ENCODE measurements around the gene MIER2.

MIER2 gene

DNA sequence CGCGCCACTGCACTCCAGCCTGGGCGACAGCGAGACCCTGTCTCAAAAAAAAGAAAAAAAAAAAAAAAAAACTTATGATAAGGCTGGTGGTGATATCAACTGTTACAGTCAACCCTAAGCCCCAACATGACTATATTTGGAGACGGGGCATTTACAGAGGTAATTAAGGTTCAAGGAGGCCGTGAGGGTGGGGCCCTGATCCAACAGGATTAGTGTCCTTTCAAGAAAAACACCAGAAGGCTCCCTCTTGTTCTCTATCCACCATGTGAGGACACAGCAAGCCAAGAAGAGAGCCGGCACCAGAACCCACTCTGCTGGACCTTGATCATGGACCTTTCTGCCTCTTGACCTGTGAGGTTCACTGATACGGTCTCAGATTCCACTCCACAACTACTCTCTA, 14.1 kb downstream of the MIER2 start:
- ChIA-PET POLR2A (no interaction called here), CTCF (no interaction called here)
- TF ChIP-seq, protein P1, sequence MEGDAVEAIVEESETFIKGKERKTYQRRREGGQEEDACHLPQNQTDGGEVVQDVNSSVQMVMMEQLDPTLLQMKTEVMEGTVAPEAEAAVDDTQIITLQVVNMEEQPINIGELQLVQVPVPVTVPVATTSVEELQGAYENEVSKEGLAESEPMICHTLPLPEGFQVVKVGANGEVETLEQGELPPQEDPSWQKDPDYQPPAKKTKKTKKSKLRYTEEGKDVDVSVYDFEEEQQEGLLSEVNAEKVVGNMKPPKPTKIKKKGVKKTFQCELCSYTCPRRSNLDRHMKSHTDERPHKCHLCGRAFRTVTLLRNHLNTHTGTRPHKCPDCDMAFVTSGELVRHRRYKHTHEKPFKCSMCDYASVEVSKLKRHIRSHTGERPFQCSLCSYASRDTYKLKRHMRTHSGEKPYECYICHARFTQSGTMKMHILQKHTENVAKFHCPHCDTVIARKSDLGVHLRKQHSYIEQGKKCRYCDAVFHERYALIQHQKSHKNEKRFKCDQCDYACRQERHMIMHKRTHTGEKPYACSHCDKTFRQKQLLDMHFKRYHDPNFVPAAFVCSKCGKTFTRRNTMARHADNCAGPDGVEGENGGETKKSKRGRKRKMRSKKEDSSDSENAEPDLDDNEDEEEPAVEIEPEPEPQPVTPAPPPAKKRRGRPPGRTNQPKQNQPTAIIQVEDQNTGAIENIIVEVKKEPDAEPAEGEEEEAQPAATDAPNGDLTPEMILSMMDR (IDR thresholded peaks at IDR 0.05; ENCODE audit: control extremely low read depth, extremely low read depth, low read depth, missing control alignments): no peak
- DNase-seq (ENCODE audit: extremely low spot score): no peak

DNA sequence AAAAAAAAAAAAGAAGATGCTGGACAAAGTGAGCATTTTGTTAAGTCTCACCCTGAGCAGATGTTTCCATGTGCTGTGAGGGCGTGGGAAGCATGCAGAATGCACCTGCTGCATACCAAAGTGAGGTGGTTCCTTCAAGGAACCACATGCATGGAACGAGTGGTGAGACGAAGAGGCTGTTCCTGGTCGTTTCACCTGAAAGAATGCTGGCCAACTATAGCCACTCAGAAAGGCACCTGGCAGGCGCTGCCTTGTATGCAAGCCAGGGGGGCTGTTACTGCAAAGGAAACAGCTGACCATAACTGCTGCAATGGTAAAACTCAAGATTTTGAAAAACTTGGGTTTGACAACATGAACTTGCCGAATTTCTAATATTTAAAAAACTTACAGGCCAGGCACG, 14.7 kb downstream of the MIER2 start:
- CTCF ChIA-PET: no interaction called here
- POLR2A ChIA-PET: no interaction called here
- no peak for DNase-seq (ENCODE audit: extremely low spot score)
- TF ChIP-seq, protein P1 (IDR thresholded peaks at IDR 0.05; ENCODE audit: control extremely low read depth, extremely low read depth, low read depth, missing control alignments): no peak

DNA sequence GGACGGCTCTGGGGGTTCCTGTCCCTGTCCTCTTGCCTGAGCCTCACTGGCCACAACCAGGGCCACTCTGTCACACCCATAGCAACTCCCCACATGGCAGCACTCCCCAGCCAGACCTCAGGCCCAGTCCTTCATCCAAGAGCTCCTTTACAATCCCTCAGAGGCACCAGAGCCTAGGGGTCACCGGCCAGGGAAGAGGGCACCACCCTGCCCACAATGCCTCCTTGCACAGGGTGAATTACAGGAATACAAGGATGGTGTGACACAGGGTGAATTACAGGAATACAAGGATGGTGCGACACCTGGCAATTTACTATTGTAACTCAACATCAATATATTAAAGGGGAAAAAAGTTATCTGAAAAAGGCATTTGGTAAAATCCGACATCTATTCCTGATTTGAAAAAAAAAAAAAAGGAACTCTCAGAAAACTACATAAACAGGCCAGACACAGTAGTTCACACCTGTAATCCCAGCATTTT, 16.5 kb downstream of the MIER2 start:
- POLR2A ChIA-PET: no interaction called here
- no peak for DNase-seq (ENCODE audit: extremely low spot score)
- CTCF ChIA-PET: no interaction called here
- TF ChIP-seq, protein P1 (IDR thresholded peaks at IDR 0.05; ENCODE audit: control extremely low read depth, extremely low read depth, low read depth, missing control alignments): no peak

DNA sequence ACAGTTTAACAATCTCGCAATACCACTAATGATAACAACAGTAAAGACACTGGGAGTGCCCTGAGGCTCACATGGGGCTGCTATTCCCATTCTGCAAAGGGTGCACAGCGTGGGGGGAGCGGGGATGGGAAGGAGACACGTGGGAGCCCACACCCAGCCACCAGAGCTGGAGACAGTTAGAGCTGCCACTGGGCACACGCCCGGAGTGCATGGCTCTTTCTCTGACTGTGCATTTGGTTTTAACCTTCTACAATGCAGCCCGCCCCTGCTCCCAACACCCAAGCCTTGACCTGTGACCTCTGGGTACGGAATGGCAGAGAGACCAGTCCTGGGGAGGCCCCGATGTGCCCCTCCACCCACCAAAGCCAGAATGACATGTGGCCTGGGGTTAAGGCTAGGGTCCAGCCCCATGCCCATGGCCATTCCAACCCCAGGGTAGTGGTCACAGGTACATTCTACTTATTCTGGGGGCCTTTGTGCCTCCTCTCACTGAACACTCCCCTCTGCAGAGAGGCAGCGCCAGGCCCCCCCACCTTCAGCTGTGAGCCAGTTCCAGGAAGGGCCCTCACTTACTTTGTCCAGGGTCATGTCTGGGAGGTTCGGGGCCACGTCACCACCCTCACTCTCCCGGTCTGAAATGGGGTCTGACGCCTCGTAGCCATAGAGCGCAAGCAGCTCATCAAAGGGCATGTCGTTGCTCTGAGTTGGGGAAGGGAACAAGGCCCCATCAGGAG, 17.1 kb downstream of the MIER2 start:
- TF ChIP-seq, protein P1 (IDR thresholded peaks at IDR 0.05; ENCODE audit: control extremely low read depth, extremely low read depth, low read depth, missing control alignments): no peak
- CTCF ChIA-PET: no interaction called here
- POLR2A ChIA-PET: no interaction called here
- DNase-seq (ENCODE audit: extremely low spot score): no peak

DNA sequence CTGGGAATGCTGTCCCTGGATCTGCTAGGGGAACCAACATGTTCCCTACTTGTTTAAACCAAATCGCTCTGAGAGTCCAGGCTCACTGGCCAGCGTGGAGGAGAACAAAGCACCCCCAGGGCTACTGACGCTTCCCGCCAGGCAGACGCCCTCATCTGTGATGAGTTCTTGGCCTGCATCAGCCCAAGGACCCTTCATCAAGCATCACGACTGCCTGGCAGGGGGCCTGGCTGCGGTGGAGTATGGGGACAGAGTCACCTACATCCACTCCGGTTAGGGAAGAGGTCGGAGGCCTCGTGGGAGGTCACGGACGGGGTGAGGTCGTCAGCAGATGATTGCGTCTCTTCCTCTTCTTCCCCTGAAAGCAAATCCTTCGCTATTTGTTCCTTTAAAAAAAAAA, 17.7 kb downstream of the MIER2 start:
- POLR2A ChIA-PET: no interaction called here
- TF ChIP-seq, protein P1 (IDR thresholded peaks at IDR 0.05; ENCODE audit: control extremely low read depth, extremely low read depth, low read depth, missing control alignments): no peak
- no peak for DNase-seq (ENCODE audit: extremely low spot score)
- CTCF ChIA-PET: no interaction called here

DNA sequence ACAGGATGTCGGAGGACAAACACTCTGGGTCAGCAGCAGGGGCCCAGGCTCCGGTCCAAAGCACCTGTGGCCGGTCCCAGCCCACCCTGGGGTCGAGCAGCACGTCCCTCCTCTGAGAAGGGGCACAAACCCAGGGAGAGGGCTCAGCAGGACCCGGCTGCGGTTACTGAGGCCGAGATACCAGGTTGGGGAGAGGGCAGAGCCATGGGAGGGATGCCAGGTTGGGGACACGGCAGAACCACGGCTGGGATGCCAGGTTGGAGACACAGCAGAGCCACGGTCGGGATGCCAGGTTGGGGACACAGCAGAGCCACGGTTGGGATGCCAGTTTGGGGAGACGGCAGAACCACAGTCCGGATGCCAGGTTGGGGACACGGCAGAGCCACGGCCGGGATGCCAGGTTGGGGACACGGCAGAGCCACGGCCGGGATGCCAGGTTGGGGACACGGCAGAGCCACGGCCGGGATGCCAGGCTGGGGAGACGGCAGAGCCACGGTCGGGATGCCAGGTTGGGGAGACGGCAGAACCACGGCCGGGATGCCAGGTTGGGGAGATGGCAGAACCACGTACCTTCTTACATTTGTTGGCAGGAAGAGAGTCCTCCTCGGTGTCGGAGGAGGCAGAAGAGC, 18.5 kb downstream of the MIER2 start:
- TF ChIP-seq, protein P1 (IDR thresholded peaks at IDR 0.05; ENCODE audit: control extremely low read depth, extremely low read depth, low read depth, missing control alignments): no peak
- POLR2A ChIA-PET: no interaction called here
- CTCF ChIA-PET: no interaction called here
- DNase-seq (ENCODE audit: extremely low spot score): no peak
